Suppressor macrophage treated with lipopolysaccharide for 4 hours (primary cell): ENCODE data around the gene ALS2.
"Not testable (repeated sequence)": the region's sequence is repeated elsewhere in the genome, so short reads cannot be mapped to it uniquely, and the experiment has no call there.

Experiments
- DNase-seq: peaks from one replicate; pipeline ENCODE4 v3.0.0-alpha.2; 2020

ALS2 gene

DNA sequence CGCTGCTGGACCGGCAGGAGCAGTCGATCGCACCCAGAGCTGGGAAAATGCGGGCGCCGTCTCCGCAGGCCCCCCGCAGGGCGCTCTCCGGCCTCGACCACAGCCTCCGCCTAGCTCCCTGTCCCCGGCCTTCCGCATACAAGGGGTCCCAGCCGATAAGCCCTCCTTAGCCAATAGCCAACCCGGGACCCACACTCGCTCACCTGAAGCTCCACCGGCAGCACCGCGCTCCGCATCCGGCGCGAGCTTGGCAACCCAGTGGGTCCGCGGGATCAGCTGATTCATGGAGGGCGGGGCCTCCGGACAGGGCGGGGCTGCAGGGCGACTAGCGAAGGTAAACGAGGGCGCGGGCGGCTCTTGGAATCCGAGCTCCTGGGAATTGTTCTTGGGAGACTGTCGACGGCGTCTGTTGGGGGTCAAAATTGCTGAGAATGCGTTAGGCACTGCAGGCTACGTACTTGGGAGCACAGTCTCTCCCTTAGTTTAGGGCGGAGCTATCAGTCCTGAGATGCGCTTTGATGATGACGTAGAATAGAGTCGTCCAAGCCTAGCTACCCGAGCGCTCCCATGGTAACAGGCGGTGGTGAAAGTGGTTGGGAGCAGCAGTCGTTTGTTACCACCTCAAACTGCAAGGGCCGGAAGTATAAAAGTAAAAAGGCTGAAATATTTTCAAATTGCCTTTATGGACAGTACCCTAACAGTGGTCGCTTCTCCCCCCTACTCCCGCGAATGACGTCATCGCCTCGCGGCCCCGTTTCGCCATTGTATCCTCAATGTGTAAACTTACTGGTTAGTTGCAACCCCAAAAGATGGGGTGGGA is at the start of gene ALS2:
Gene ALS2 (minus strand): TSS at position 260 of the 820 bp plus-strand sequence. CDS start 12,048 bp downstream, outside the sequence.
- peak; percentile 93 for DNase-seq

DNA sequence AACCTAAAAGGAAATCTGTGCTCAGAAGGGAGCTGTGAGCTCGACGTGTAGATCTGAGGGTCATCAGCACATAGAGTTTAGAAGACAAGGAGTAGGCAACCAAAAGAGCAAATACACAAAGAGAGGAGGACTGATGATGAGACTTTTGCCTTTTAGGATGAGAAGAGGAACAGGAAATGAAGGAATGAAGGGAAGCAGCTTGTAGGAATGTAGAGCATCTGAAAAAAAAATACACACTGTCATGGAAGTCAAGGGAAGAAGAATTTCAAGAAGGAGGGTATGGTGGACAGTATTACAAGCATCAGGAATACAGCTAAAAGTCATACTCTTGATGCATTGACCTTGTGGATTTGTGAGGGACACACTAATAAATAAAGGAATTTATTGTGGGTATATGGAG is 47.5 kb upstream of the ALS2 start:
- DNase-seq, result no peak

DNA sequence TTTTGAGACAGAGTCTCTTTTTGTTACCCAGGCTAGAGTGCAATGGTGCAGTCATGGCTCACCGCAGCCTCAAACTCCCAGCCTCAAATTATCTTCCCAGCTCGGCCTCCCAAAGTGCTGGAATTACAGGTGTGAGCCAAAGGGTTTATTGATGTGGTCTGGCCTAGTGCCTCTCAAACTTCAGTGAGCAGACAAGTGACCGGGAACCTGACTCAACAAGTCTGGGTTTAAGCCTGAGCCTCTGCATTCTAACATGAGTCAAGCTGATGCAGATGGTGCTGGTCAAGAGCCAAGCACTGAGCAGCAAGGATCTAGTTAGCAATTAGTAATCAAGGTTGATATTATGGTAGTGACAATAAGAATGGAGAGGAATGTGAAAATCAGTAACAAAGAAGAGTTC is 46.9 kb upstream of the ALS2 start:
- no peak for DNase-seq

DNA sequence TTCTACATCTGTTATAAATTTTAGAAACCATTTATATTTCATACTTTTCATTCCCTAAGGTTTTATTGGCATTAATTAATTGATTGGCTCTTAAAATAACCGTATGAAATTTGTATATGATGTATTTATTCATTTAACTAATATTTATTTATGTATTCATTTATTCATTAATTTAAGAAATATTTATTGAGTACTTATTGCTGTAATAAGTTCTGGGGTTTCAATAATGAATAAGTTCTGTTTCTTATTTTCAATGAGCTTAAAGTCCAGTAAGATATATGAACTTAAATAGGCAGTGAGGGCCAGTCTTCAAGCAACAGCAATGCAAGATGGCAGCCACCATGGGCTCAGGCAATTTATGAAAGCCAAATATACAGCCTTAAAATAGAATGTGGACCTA is 43.5 kb upstream of the ALS2 start:
- DNase-seq, result no peak

DNA sequence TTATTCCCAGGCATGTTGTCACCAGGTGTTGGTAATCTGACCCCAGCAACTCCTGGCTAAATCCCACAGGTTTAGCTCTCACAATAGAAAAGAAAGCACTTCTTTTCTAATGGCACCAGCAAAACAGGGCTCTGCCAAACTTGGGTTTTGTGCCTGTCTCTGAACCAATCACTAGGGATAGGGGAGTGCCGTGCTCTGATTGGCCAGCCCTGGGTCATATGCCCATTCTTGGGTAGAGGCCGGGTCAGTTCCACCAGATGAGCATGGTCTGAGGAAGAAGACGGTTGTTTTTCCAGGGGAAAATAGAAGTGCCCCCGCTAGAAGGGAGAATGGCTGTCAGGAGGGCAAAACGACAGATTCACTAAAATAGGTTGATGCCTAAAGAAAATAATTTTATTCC is 40.3 kb upstream of the ALS2 start:
- no peak for DNase-seq

DNA sequence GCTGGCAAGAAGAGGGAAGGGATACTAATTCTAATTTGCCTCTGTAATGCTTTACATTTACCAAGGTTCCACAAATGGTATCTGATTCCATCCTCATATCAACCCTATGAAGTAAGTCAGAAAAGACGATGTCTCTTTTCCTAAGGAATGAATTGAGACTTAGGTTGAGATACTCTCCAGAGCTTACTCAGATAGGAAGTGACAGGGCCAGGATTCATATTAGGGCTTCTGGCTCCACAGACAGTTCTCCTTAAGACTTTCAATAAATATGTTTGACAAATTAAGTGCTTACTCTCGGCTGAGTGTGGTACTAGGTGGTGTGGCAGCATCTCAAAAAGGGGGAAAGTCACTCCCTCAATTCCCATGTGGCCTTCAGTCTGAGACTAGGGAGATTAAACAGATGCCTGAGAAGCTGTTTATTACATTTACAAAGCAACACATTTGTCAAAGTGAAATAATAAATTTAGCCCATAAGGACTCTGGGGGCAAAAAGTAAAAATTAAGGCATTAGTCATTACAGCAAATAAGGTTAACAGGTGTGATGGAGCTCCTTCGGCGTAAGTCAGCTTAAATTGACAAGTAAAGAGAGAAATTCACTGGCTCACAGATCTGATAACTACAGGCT is 39.8 kb upstream of the ALS2 start:
- DNase-seq, result no peak

DNA sequence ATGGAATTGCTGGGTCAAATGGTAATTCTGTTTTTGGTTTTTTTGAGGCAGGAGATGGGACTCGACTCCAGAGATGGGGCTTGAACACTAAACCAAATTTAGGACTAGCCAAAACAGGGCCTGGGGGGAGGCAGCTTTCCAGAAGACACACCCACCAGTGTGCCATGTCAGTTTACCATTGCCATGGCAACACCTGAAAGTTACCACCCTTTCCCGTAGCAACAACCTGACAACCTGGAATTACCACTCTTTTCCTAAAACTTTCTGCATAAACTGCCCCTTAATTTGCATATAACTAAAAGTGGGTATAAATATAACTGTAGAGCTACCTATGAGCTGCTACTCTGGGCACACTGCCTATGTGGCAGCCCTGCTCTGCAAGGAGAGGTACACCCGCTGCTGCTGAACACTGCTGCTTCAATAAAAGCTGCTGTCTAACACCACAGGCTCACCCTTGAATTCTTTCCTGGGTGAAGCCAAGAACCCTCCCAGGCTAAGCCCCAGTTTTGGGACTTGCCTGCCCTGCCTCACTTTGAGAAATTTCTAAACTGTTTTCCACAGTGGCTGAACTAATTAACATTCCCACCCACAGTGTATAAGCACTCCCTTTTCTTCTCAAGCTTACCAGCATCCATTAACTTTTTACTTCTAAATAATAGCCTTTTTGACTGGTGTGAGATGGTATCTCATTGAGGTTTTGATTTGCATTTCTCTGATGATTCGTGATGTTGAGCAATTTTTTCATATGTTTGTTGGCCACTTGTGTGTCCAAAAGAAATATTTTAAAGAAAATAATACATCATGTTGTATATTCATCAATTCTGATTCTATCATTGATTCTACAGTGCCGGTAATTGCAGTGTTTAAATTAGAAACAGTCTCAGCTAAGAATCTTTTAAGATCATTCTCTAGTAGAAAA is 36.2 kb upstream of the ALS2 start:
- DNase-seq, result no peak

DNA sequence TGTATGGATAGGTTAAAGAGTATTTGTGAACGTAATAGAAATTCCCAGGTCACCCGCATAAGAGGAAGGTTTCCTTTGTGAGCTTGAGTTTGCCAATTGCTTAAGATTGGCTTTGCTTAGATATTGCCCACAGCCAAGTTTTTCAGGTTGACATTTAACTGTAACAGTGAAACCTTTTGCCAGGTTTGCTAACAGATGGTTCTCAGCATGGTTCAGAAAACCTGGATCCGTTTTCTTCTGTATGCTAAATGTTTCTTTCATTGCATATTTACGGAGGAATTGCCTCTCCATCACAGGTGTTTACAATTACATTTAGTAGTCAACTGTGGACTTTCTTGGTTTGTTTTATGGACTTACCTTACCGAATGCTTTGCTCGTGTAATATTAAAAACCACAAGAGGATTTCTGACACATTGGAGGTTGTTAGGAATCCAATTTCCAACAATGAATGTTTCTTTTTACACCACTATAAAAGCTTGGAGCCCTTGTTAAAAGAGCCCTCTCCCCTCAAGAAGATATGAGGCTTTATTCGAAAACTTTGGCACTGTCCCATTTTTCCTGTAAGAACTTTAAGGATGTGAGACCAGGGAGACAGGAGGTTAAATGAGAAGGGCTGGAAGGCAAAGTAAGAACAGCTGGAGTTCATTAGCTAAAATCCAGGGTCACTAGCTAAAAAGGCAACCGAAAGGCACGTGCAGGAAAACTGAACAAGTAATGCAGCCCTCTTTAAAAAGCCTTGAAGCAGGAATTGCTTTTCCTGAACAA is 33.4 kb upstream of the ALS2 start:
- DNase-seq, result no peak

DNA sequence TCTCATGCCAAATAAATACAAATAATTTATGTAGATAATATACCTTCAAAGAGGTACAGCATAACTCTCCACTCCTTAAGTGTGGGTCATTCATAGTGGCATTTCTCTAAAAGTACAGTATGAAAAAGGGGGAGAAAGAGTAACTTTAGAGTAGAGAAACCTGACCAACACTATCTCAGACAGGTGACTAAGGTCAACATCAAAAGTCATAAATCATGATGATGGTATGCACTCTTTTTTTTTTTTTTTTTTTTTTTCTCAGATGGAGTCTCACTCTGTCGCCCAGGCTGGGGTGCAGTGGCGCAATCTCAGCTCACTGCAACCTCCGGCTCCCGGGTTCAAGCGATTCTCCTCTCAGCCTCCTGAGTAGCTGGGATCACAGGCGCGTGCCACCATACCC is 29.9 kb upstream of the ALS2 start:
- not testable (repeated sequence) for DNase-seq

DNA sequence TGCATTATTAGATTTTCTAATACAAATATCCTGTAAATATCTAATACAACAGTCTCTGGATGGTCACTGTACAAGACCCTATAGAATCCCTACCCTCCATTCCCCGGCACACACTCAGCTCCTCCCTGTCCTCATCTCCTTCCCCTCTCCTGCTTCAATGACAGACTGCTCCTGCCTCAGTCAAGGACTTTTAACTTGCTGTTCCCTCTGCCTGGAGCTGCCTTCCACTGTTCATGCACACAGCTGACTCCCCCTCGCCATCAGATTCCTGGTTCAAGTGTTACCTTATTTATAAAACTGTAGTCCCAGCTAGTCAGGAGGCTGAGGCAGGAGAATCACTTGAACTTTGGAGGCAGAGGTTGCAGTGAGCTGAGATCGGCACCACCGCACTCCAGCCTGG is 28.9 kb upstream of the ALS2 start:
- no peak for DNase-seq

DNA sequence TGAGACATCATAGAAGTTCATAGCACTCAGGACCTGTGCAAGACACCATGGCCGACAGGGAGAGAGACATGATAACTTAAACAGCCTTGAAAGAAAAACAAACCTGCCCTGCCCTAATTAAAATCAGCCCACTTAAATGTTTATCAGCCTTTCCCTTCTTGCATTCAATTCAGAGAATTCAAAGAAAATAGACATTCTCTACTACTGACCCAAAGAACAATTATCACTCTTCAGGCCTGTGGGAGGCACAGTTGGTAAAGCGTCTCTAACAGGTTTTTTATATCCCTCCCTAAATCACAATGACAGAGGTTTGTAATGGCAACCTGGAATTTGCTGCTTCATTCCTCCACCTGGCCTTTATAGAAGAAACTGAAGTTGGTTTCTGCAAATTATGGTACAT is 27.3 kb upstream of the ALS2 start:
- DNase-seq, result no peak

DNA sequence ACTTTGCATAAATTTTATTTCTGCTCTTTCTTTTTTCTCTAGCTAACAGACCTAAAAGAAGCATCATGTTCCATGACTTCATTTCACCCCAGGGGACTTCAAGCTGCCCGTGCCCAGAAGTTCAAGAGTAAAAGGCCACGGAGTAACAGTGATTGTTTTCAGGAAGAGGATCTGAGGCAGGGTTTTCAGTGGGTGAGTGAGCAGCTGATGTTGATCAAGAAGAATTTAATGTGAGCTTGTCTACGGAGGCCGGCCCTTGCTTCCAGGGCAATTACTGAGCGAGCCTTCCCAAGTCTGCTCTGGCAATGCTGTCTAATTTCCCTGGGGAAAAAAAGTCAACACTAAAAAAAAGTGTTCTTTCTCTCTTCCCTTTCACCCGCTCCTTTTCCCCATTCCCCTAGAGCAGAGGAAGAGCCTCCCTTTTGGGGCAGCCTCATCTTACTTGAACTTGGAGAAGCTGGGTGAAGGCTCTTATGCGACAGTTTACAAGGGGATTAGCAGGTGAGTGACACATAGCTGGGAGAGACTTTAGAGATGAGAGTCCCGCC is 26.8 kb upstream of the ALS2 start:
- DNase-seq, result no peak

DNA sequence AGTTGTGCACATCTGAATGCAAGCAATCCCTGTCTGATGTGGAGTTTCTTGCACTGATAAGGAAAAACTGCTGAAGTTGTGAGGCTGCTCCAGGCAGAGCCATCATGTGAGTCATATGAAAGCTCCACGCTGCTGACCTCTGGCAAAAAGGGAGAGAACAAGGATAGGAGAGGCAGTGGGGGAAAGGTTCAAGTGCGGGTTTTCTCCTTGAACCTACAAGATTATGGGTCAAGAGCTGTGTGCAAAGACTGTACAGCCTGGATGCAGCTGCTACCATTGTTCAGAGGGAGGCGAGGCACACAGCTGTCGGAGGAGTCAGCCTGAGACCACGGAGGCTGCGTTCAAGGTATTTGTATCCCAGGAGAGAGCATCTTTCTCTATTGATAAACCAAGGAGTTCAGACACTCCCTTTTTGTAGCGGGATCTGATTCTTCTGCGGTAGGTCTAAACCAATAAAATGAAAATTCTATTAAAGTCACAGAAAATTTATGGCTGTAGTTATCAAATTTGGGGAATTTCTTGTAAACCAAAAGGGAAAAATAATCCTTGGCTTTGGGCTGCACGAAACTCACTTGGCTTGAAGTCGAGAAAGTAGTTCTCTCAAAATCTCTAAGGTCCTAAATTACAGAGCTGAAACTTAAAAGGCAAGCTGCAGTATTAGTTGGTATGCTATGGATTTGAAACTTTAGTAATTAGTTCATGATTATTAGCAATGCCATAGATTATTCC is 25.9 kb upstream of the ALS2 start, which contains the start of gene CDK15:
Gene CDK15 (plus strand): TSS at position 96 of the 729 bp plus-strand sequence. CDS start 128 bp downstream, at position 224.
- no peak for DNase-seq

DNA sequence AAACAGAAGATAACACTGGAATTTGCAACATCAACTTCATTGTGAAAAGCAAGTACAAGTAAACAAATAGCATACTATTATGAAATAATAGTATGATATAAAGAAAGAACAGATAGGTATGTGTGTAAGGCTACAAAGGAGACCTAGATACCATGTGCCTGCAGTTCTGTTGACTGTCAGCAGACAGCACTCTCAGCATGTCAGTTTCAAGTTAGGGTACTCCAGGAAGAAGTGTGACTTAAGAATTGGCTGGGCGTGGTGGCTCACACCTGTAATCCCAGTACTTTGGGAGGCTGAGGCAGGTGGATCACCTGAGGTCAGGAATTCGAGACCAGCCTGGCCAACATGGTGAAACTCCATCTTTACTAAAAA is 18.2 kb upstream of the ALS2 start:
- not testable (repeated sequence) for DNase-seq

DNA sequence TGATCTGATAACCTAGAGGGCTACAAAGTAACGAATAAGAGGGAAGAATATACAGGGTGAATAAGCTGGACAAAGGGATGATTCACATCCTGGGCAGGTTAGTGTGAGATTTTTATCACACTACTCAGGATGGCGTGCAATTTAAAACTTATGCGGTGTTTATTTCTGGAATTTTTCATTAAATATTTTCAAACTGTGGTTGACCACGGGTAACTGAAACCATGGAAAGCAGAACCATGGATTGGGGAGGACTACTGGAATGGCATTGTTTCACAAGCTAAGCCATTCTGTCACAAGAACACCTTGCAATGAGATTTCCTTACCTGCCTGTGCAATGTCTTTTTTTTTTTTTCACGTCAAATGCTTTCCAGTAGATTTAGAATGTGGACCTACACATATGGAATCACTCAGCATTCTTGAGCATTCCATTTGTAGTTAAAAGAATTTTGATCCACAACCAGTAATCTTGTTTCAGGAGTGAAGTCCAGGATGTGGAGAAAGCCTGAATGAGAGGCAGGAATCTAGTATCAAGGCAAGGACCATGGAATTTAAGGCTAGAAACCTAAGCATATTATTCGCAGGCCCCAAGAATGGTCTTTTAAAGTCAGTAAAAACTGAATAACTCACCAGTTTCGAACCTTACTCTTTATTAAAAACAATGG is 17.6 kb upstream of the ALS2 start:
- DNase-seq, result no peak

DNA sequence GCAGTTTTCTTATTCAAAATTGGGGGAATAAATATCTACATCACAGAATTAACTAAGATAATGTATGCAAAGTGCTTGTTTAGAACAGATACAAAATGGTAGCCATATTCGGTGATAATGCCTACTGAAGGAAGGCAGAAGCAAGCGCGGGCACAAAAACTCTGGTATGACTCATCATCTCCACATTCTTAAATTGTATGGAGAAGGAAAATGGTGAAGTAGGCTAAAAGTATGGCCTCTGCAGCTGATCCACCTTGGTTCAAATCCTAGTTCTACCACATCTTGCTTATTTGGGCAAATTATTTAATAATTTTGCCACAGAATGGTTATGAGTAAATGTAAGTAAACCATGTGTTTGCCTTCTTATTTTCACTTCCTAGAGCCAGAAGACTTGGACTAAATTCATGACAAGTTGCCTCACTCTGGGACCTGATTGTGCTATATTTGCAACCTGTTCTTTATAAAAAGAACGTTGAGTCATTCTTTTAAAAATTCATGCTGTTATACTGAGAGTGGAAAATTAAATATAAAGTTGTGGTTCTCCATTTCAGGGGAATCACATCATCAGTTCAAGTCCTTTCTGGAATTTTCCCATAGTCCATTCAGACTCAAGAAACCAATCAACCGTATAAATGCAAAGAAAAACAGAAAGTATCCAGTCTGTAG is 16.6 kb upstream of the ALS2 start:
- DNase-seq, result no peak

DNA sequence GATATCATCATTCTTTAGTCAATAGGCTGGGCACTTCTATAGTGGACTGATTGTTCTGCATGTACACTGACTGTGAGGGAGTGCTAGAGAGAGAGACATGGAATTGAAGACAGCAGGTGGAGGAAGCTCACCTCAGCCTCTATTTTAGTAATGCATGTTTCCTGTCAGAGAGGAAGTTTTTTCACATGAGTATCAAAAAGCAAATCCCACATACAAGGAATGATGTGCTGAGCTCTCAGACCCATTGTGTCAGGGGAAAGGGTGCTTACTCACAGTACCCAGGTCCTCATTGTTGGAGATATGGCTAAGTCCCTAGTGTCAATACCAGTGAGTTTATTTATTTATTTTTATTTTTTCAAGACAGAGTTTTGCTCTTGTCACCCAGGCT is 15.7 kb upstream of the ALS2 start:
- DNase-seq, result no peak

DNA sequence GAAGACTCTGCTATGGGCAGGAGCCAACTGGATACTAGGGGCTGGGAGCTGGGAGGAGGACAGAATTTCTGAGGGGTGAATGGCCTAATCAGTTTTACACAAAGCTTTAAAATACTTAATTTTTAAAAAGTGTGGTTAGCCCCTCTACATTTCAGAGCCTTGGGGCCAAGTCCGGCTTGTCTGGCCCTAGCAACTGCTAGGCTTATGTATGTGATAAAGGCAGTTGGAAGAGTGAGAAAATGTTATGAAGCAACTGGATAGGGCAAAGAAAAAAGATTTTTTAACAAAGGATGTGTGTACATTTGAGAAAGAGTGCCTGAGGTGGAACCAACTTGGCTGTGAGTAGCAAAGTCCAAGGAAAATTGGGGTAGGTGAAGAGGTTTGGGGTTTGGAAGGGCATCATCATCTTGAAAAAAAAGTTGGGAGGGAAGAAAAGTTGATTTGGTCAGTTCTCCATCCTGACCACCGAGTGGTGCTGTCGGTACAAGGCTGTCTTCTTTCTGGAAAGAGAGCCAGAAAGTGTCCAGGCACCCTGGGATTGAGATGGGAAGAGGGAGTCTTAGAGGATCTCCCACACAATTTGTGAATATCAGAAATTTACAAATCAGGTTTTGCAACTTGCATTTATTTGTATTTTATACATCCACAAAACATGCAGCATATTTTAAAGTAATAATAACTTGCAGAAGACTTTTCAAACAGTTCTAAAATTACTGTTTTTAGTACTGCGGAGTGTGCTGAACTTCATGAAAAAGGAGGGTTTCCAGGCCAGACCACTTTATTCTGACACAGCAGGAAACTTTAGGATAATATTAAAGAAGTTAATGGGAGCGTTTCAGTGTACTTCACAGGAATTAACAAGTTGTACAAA is 15.1 kb upstream of the ALS2 start:
- DNase-seq, result peak; percentile 23

DNA sequence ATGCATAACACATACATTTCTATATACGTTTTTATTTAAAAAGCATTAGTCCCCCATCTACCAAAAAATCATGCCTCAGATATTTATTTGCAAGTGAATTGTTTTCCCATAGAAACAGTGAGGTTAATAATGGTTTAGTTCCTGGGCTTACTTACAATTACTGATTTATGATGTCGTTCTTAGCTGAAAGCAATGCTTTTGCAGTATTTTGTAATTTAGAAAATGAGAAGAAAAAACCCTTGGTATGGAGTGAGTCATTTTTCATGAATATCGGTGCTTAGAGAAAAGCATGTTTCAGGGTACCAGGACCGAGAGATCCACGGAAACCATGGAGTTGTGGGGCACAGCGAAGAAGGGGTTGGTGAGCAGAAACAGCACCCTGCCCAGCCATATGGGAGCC is 13.6 kb upstream of the ALS2 start:
- no peak for DNase-seq

DNA sequence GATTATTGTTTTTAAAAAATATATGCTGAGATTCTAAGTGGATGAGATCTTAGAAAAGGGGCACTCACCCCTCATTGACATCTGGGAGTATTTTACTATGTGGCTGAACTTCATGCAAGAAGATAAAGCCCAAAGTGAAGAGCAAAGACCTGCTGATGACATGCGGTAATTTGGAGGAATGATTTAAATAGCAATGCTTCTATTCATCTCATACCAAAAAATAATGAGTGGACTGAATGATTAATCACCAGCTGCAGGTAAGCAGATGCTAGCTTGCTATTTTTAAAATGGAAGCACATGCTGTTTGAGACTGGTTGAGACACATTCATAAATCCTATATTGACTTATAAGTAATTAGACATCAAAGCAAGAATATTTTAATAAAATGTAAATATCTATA is 12.9 kb upstream of the ALS2 start:
- no peak for DNase-seq
